Measurements from ENCODE around the gene EHMT1.
A peak's percentile ranks its signal among the peaks of the same experiment; 100 is the strongest.

EHMT1 gene

GRCh38 chr9:137672907-137673791, 54.3 kb downstream of the EHMT1 start:
- Histone ChIP-seq H2AK5ac (ENCODE audit: low read length, severe bottlenecking) (no peak overlapping the region), H3K14ac (ENCODE audit: low read length in 2 of 2) (no peak overlapping the region), H3K79me1 (replicated peaks; ENCODE audit: low read length, poor library complexity, severe bottlenecking) (peaks cover 29% of the 10 kb centered on the region), H3K4me2 (ENCODE audit: low read length, poor library complexity, severe bottlenecking) (no peak overlapping the region), H3K9me3 (ENCODE audit: control insufficient read depth, low read length) (no peaks in the 10 kb centered on the region), H3K4ac (ENCODE audit: low read depth in 1 of 2, low read length in 2 of 2) (no peak overlapping the region), H2BK120ac (ENCODE audit: low read depth, low read length) (no peak overlapping the region), H3K36me3 (ENCODE audit: control insufficient read depth in 1 of 2, insufficient read depth in 2 of 2, low read depth in 1 of 2, low read length in 2 of 2) (peaks cover 8 to 18% of the 10 kb centered on the region in 2 experiments), H2BK15ac (ENCODE audit: low read depth, poor library complexity, severe bottlenecking) (no peak overlapping the region), H3K9ac (ENCODE audit: low read length) (peak overlapping the region; percentile 5), H2BK12ac (ENCODE audit: low read length in 2 of 2) (no peak overlapping the region), H3K4me3 (ENCODE audit: insufficient read depth in 1 of 2, low read depth in 1 of 2, low read length in 2 of 2) (no peak overlapping the region), H3K4me1 (ENCODE audit: control insufficient read depth, insufficient read depth, low read depth, low read length) (peaks cover 24% of the 10 kb centered on the region), H2BK5ac (ENCODE audit: low read depth, low read length, poor library complexity, severe bottlenecking) (no peak overlapping the region), H3K27me3 (ENCODE audit: control insufficient read depth in 1 of 2, insufficient read depth in 1 of 2, low read length in 2 of 2) (no peaks in the 10 kb centered on the region), H4K8ac (ENCODE audit: low read length) (no peak overlapping the region), H3K18ac (ENCODE audit: low read depth in 1 of 2, low read length in 2 of 2) (no peak overlapping the region), H3K27ac (ENCODE audit: low read length, poor library complexity, severe bottlenecking) (no peak overlapping the region), H4K91ac (ENCODE audit: low read length) (peak overlapping the region; percentile 65), H3K23ac (ENCODE audit: low read length in 2 of 2) (no peak overlapping the region), H2AFZ (ENCODE audit: low read depth, low read length) (no peak overlapping the region)
- 55% methylated on average over 9 of the region's 13 CpGs for WGBS
- DNase-seq: peak; percentile 71

- 63% methylated on average over 10 of the region's 10 CpGs for WGBS
- Histone ChIP-seq H4K91ac (ENCODE audit: low read length) (no peak overlapping the region), H2AK5ac (ENCODE audit: low read length, severe bottlenecking) (no peak overlapping the region)
Observed at GRCh38 chr9:137673886-137674285, 55.1 kb downstream of the EHMT1 start.

GRCh38 chr9:137674307-137674975, 55.6 kb downstream of the EHMT1 start:
- DNase-seq: no peak
- Histone ChIP-seq H4K91ac (ENCODE audit: low read length) (no peak overlapping the region), H2BK15ac (ENCODE audit: low read depth, poor library complexity, severe bottlenecking) (no peak overlapping the region), H3K4me3 (ENCODE audit: insufficient read depth in 1 of 2, low read depth in 1 of 2, low read length in 2 of 2) (no peak overlapping the region), H3K27ac (ENCODE audit: low read length, poor library complexity, severe bottlenecking) (no peak overlapping the region), H2AFZ (ENCODE audit: low read depth, low read length) (no peak overlapping the region), H2AK5ac (ENCODE audit: low read length, severe bottlenecking) (no peak overlapping the region), H3K27me3 (ENCODE audit: control insufficient read depth in 1 of 2, insufficient read depth in 1 of 2, low read length in 2 of 2) (no peaks in the 10 kb centered on the region), H4K8ac (ENCODE audit: low read length) (no peak overlapping the region), H3K18ac (ENCODE audit: low read depth in 1 of 2, low read length in 2 of 2) (no peak overlapping the region), H3K9me3 (ENCODE audit: control insufficient read depth, low read length) (no peaks in the 10 kb centered on the region), H3K9ac (ENCODE audit: low read length) (no peak overlapping the region), H2BK5ac (ENCODE audit: low read depth, low read length, poor library complexity, severe bottlenecking) (no peak overlapping the region), H2BK12ac (ENCODE audit: low read length in 2 of 2) (no peak overlapping the region), H3K36me3 (ENCODE audit: control insufficient read depth in 1 of 2, insufficient read depth in 2 of 2, low read depth in 1 of 2, low read length in 2 of 2) (peaks cover 12 to 19% of the 10 kb centered on the region in 2 experiments), H3K4me1 (ENCODE audit: control insufficient read depth, insufficient read depth, low read depth, low read length) (peaks cover 26% of the 10 kb centered on the region), H3K14ac (ENCODE audit: low read length in 2 of 2) (no peak overlapping the region), H2BK120ac (ENCODE audit: low read depth, low read length) (no peak overlapping the region), H3K4ac (ENCODE audit: low read depth in 1 of 2, low read length in 2 of 2) (no peak overlapping the region), H3K4me2 (ENCODE audit: low read length, poor library complexity, severe bottlenecking) (no peak overlapping the region), H3K23ac (ENCODE audit: low read length in 2 of 2) (no peak overlapping the region), H3K79me1 (replicated peaks; ENCODE audit: low read length, poor library complexity, severe bottlenecking) (peaks cover 28% of the 10 kb centered on the region)
- 86% methylated on average over 11 of the region's 15 CpGs for WGBS

More at GRCh38 chr9:137673886-137674285, 55.1 kb downstream of the EHMT1 start:
- H3K18ac ChIP-seq (ENCODE audit: low read depth in 1 of 2, low read length in 2 of 2): peak overlapping the region in 1 of 2 experiments; percentile 35
- peaks cover 31% of the 10 kb centered on the region for H3K79me1 ChIP-seq (replicated peaks; ENCODE audit: low read length, poor library complexity, severe bottlenecking)
- no peaks in the 10 kb centered on the region for H3K27me3 ChIP-seq (ENCODE audit: control insufficient read depth in 1 of 2, insufficient read depth in 1 of 2, low read length in 2 of 2)
- no peak overlapping the region for H2BK12ac ChIP-seq (ENCODE audit: low read length in 2 of 2)
- no peak overlapping the region for H2BK15ac ChIP-seq (ENCODE audit: low read depth, poor library complexity, severe bottlenecking)
- H3K9ac ChIP-seq (ENCODE audit: low read length): peak overlapping the region; percentile 5
- H2BK120ac ChIP-seq (ENCODE audit: low read depth, low read length): no peak overlapping the region
- H3K27ac ChIP-seq (ENCODE audit: low read length, poor library complexity, severe bottlenecking): no peak overlapping the region
- no peak overlapping the region for H2AFZ ChIP-seq (ENCODE audit: low read depth, low read length)
- no peaks in the 10 kb centered on the region for H3K9me3 ChIP-seq (ENCODE audit: control insufficient read depth, low read length)
- no peak overlapping the region for H3K23ac ChIP-seq (ENCODE audit: low read length in 2 of 2)
- no peak for DNase-seq
- H3K4me3 ChIP-seq (ENCODE audit: insufficient read depth in 1 of 2, low read depth in 1 of 2, low read length in 2 of 2): no peak overlapping the region
- H3K14ac ChIP-seq (ENCODE audit: low read length in 2 of 2): peak overlapping the region in 1 of 2 experiments; percentile 94
- H3K4me1 ChIP-seq (ENCODE audit: control insufficient read depth, insufficient read depth, low read depth, low read length): peaks cover 27% of the 10 kb centered on the region
- H3K36me3 ChIP-seq (ENCODE audit: control insufficient read depth in 1 of 2, insufficient read depth in 2 of 2, low read depth in 1 of 2, low read length in 2 of 2): peaks cover 14 to 25% of the 10 kb centered on the region in 2 experiments
- H4K8ac ChIP-seq (ENCODE audit: low read length): no peak overlapping the region
- no peak overlapping the region for H3K4ac ChIP-seq (ENCODE audit: low read depth in 1 of 2, low read length in 2 of 2)
- no peak overlapping the region for H2BK5ac ChIP-seq (ENCODE audit: low read depth, low read length, poor library complexity, severe bottlenecking)
- no peak overlapping the region for H3K4me2 ChIP-seq (ENCODE audit: low read length, poor library complexity, severe bottlenecking)

GRCh38 chr9:137674976-137675320, 56.1 kb downstream of the EHMT1 start:
- Histone ChIP-seq H2BK15ac (ENCODE audit: low read depth, poor library complexity, severe bottlenecking) (no peak overlapping the region), H4K8ac (ENCODE audit: low read length) (no peak overlapping the region), H3K4me1 (ENCODE audit: control insufficient read depth, insufficient read depth, low read depth, low read length) (peaks cover 26% of the 10 kb centered on the region), H4K91ac (ENCODE audit: low read length) (no peak overlapping the region), H3K79me1 (replicated peaks; ENCODE audit: low read length, poor library complexity, severe bottlenecking) (peaks cover 26% of the 10 kb centered on the region), H2AK5ac (ENCODE audit: low read length, severe bottlenecking) (no peak overlapping the region), H3K4ac (ENCODE audit: low read depth in 1 of 2, low read length in 2 of 2) (no peak overlapping the region), H2BK5ac (ENCODE audit: low read depth, low read length, poor library complexity, severe bottlenecking) (no peak overlapping the region), H2BK12ac (ENCODE audit: low read length in 2 of 2) (no peak overlapping the region), H2BK120ac (ENCODE audit: low read depth, low read length) (no peak overlapping the region), H3K18ac (ENCODE audit: low read depth in 1 of 2, low read length in 2 of 2) (no peak overlapping the region), H2AFZ (ENCODE audit: low read depth, low read length) (no peak overlapping the region), H3K36me3 (ENCODE audit: control insufficient read depth in 1 of 2, insufficient read depth in 2 of 2, low read depth in 1 of 2, low read length in 2 of 2) (peaks cover 9 to 19% of the 10 kb centered on the region in 2 experiments), H3K27me3 (ENCODE audit: control insufficient read depth in 1 of 2, insufficient read depth in 1 of 2, low read length in 2 of 2) (no peaks in the 10 kb centered on the region), H3K9ac (ENCODE audit: low read length) (no peak overlapping the region), H3K9me3 (ENCODE audit: control insufficient read depth, low read length) (no peaks in the 10 kb centered on the region), H3K4me2 (ENCODE audit: low read length, poor library complexity, severe bottlenecking) (no peak overlapping the region), H3K27ac (ENCODE audit: low read length, poor library complexity, severe bottlenecking) (no peak overlapping the region), H3K4me3 (ENCODE audit: insufficient read depth in 1 of 2, low read depth in 1 of 2, low read length in 2 of 2) (no peak overlapping the region), H3K14ac (ENCODE audit: low read length in 2 of 2) (no peak overlapping the region), H3K23ac (ENCODE audit: low read length in 2 of 2) (no peak overlapping the region)
- 94% methylated on average over 3 of the region's 5 CpGs for WGBS
- DNase-seq: no peak
